Measurements from ENCODE around the gene AMPD3. TPM values are rescaled to one million over a fixed set of nuclear protein-coding genes. Genes with fewer than 3 reads are reported as not detected.
A peak's percentile ranks its signal among the peaks of the same experiment; 100 is the strongest.

AMPD3 gene
- total RNA-seq, 1 donor from 2014 or later = 4.4 TPM

DNA sequence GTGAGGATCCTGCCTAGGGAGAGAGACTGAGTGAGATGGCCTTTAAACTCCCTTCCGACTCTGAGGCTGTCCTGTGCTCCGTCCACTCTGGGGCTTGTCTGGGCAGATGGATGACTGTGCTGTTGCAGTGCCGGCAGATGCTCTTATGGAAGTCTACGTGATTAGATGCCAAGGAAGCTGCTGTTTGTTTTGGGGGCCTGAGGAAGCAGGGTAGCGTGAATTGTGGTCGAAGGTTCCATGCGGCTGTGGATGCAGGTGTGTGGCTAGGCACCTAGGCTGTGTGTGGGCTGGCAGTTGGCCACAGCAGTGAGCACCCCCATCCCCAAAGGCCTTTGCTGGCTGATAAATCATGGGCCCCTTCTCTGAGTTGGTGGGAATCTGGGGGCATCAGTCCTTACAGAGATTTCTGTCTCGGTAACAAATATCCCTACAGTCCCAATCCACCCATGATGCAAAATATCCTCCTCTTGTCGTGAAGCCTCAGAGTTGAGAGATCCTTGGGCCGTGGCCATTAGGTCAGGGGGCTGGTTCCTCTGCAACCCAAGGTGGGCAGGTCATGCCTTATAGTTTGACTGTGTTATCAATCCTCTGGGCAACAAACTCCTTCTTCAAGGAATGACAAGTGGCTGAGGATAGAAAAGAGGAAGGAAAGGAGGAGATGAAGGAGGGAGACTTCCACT, 31.2 kb downstream of the AMPD3 start:
- no peak for DNase-seq (ENCODE audit: low read depth)

DNA sequence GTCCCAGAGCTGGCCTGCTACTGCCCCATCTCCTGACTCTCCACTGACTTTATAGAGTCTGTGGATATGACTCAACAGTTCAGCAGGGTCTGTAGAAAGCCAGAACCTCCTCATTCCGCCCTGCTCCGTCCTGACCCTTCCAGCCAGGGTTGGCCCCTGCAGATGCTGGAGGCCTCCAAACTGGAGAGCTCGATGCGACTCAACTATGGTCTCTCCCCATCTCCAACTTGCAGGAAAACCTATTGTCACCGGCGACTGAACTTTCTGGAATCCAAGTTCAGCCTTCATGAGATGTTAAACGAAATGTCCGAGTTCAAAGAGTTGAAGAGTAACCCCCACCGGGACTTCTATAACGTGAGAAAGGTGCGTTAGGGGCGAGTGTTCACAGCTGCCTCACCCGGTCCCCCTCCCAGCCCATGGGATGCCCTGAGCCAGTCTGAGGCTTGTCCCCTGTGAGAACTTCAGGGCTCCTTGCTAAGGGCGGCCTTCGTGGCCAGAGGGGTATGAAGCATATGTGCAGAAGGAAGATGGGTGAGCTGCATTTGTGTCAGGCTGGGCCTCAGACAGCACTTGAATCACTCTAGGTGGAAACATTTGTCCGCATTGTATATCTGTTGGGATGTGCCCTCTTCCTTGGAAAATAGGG, 32.1 kb downstream of the AMPD3 start:
- DNase-seq (ENCODE audit: low read depth) = no peak

DNA sequence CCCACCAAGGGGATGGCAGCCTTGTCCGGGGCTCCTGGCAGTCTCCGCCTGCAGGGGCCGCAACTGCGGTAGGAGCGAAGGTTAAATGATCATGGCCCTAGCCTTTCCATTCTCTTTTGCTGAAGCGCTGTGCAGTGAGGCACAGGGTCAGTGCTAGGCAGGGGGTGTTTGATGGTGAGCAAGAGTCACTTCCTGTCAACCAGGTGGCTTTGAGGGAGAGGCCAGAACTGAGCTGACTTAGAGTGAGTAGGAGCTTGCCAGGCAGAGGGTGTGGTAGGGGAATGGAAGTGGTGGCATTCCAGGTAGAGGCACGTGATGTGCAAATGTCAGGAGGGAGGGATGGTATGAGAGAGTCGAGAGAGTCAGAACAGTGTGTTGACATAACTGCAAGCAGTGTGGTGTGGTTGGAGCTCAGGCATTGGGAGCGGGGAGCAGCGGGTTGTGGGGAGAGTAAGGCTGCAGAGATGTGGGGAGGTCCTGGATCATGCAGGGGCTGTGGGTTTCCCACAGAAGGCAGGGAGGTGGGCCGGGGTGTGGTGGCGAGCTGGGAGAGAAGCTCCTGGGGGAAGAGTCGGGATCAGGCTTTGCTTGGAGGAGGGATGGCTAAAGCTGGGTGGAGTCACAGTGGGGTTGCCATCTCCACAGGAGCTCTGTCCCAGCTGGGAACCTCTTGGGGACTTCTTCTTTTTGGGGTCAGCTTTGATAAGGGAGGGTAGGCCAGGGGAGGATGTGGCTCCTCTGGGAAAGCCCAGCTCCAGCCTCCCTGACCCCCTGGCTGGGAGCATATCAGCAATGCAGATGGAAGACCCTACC, 33.3 kb downstream of the AMPD3 start:
- DNase-seq (ENCODE audit: low read depth) = no peak

DNA sequence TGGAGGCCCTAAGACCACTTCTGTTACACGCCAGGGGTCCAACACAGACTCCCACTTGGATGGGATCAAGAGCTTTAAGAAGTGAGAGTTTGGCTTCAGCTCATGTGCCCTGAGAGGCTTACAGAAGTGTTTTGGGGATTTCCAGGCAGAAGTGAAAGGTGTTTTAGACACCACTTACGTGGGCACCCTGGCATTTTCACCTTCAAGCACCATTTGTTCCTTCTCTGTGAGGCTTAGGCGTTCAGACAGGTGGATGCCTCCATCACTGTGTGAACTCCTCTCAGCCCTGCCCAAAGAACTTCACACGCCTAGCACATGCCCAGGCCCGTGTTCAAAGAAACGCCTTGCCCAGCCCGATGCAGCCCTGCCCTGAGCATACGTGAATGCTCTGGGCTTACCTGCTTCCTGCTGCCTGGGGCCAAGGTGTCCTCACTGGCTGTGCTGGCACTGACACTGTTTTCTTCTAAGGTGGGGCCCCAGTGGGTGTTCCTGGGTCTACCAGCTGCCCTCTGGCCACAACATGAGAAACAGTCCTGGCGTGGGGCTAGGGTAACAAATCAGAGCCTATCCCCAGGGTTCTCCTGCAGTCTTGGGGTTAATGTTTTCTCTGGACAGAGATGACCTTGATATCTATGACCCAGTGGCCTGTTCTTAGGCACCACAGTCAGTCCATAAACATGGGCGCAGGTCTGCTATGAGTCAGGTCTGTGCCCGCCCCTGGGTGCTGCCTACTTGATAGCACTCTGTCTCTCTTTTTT, 34.0 kb downstream of the AMPD3 start:
- no peak for DNase-seq (ENCODE audit: low read depth)

DNA sequence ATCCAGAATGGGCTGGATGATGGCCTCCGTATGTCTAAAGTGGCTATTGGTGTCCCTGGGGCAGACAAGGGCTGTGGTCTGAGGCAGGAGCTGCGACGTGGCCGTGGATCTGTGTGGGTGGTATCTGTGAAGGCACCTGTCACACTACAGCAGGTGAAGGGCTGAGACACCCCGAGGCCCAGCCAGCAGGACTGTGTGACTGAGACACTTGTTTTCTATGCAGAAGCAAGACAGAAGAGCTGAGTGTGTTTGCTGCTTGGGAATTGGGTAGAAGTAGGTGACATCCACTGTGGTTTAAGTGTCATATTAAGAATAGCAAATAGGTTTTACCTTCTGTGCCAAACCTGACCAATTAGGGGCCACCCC, 35.0 kb downstream of the AMPD3 start:
- peak; percentile 70 for DNase-seq (ENCODE audit: low read depth)

DNA sequence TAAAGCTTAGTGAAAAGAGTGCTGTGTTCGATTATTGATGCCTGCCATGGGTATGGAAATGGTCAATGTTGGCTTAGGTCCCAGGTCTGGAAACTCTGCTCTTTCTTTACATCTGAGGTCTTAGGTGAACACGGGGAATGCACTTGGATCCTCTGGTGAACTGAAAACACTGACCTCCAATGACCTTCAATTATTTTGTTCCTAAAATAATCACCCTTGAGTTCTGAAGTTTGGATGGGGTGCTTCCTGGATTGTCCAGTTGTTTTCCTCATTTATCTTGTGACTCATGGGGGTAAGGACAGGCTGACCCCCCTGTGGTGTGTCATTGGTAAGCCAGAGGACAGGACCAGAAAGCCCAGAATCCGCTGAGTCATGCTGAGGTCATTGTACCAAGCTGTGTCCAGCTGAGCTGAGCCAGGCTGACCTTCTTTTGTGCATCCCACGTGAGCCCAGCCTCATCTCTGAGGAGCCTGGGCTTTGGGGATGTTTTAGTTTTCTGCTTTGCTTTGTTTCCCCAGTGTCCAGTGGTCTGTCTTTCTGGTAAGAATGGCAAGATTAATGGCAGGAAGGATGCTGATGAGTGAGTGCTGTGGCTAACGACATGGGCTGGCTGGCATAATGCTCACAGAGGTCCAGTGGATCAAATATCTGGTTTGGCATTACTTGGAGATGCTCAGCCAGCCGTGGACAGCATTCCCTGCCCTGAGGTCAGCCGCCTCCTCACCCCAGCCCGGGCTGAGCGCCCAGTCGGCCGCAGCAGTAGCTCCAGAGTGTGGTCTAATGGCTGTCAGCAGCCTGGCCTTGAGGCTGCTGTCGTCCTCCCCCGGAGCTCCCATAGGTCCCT, 35.6 kb downstream of the AMPD3 start:
- DNase-seq (ENCODE audit: low read depth) = peak; percentile 99

DNA sequence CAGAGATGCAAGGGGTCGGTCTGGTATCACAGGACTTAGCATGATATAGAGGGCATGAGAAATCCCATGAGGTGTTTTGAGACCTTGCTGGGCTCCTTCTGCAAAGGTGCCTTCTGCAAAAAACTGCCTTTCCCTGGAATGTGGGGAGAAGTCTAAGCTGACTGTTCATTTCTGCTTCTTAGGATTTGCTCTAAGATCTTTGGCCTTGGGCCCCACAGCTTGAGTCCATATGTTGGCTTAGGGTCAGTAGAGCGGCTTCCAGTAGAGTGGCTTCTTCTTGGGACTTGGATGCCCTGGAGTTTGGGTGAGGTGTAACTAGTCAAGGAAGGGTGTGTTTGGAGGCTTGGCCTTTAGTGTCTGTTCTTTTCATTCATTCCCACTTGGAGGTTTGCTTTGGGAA, 37.0 kb downstream of the AMPD3 start:
- DNase-seq (ENCODE audit: low read depth) = no peak

DNA sequence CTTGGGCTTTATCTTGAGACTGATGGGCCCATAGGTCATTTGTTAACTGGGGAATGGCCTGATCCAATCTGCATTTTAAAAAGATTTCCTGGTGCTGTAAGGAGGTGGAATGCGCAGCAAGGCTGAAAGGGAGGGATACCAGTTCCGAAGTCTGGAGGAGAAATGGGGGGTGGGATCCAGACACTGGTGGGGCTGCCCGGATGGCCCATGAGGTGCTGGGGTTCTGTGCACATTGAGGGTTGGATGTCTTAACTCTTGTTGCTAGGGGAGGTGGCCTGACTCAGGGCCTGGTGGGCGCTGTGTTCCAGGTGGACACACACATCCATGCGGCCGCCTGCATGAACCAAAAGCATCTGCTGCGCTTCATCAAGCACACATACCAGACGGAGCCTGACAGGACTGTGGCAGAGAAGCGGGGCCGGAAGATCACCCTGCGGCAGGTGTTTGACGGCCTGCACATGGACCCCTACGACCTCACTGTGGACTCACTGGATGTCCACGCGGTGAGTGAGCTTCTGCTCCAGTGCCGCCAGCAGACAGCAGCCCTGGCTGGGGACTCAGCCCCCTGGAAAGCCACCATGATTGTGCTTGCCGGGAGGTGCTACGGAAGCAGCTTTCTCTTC, 38.1 kb downstream of the AMPD3 start:
- DNase-seq (ENCODE audit: low read depth) = no peak

DNA sequence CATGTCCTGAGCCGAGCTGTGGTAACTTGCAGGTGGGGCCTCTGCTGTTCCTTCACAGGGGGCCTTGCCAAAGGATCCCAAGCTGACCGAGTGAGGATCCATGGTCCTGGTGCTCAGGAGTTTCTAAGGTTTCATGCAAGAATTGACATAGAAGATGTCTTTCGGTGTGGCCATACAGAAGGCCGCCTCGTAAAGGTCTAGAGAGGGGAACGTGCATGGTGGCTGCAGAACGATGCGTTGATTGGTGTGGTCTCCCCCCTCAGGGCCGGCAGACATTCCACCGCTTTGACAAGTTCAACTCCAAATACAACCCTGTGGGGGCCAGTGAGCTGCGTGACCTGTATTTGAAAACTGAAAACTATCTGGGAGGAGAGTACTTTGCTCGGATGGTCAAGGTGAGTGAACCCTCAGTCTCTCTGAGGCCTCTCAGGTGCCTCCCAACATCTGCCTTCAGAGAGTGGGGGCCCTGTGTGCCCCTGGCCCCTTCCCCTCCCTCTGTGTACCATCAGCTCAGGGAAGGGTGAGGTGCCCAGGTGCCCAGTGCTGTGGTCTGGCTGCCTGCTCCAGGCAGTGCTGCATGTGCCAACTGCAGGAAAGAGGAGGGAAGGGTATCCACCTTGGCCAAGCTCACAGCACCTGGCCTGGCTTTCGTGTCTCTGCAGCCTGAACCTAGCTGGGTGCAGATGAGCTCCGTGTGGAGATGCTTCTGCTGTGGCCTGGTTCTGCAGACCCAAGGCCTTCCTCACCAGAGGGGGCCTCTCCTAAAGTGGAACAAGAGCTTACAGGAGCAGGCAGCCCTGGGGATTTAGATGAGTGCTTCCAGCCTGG, 39.8 kb downstream of the AMPD3 start:
- DNase-seq (ENCODE audit: low read depth) = no peak

DNA sequence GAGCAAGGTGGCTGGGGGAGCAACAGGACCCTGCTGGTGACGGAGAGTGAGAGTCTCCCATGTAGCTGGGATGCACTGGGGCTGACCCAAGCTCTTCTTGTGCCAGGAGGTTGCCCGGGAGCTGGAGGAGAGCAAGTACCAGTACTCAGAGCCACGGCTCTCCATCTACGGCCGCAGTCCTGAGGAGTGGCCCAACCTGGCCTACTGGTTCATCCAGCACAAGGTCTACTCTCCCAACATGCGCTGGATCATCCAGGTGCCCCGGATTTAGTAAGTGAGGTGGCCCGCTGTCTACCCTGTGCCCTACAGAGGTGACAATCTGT, 40.4 kb downstream of the AMPD3 start:
- DNase-seq (ENCODE audit: low read depth) = no peak

DNA sequence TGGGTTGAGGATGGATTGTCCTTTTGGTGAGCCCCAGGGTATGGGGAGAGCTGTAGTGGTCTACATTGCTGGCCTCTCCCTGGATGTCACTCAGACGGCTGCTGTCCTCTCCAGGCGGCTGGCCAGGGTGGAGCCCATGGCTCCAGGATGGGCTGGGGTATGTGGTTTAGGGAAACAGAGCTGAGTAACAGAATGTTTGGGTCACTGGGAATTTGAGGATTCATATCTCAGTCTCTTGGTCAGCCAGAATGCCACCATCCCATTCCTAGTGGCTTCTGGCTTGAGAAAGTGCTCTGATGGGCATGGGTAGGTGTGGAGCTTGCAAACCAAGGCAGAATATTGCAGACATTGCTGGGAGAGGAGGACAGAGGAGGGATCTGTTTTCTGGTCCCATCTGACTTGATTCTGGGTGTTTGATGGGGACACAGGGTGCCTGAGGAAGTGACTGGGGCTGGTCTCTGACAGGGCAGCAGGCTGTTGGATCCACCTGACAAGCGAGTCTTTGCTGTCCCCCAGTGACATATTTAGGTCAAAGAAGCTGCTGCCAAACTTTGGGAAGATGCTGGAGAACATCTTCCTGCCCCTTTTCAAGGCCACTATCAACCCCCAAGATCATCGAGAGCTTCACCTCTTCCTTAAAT, 41.4 kb downstream of the AMPD3 start:
- DNase-seq (ENCODE audit: low read depth) = peak; percentile 88

DNA sequence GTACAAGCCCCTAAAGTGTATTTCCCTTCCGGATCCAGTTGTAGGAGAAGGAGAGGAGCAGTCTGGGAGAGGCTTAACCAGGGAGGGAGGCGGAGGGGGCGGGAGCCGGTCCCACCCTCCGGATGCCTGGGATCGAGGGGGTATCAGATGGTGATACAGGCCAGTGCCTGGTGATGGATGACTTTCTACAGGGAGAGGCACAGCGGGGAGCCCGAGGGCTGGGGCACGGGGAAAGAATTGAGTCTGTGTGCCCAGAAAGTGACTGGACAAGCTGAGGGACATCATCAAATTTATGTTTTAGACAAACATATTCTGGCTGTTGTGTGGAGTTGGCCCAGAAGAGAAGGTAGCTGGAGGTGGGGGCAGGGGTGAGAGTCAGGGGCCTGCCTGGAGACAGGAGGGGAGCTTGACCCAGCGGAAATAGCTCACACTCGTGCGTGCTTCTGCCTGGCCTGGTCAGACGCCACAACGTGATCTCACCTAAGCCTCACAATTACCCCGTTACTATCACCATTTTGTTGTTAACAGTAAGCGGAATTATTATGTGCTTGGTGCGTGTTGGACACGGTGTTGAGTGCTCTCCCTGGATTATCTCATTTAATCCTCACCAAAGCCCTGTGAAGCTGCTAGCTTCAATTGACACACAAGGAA, 42.4 kb downstream of the AMPD3 start:
- no peak for DNase-seq (ENCODE audit: low read depth)

DNA sequence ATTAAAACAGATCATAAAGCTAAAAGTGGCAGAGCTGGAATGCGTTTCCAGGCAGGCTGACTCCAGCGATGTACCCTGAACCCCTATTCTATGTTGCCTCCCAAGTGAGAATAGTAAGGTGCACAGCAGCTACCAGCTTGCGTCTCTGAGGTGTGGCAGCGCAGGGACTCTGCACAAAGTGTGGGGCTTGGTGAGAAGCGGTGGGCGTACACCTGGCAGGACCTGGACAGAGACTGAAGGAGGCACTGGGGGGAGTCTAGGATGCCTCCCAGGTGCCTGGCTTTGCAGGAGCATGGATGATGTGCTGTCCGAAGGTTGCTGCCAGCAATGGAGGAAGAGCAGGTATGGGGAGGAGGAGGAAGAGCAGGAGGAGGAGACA, 42.9 kb downstream of the AMPD3 start:
- DNase-seq (ENCODE audit: low read depth) = no peak

DNA sequence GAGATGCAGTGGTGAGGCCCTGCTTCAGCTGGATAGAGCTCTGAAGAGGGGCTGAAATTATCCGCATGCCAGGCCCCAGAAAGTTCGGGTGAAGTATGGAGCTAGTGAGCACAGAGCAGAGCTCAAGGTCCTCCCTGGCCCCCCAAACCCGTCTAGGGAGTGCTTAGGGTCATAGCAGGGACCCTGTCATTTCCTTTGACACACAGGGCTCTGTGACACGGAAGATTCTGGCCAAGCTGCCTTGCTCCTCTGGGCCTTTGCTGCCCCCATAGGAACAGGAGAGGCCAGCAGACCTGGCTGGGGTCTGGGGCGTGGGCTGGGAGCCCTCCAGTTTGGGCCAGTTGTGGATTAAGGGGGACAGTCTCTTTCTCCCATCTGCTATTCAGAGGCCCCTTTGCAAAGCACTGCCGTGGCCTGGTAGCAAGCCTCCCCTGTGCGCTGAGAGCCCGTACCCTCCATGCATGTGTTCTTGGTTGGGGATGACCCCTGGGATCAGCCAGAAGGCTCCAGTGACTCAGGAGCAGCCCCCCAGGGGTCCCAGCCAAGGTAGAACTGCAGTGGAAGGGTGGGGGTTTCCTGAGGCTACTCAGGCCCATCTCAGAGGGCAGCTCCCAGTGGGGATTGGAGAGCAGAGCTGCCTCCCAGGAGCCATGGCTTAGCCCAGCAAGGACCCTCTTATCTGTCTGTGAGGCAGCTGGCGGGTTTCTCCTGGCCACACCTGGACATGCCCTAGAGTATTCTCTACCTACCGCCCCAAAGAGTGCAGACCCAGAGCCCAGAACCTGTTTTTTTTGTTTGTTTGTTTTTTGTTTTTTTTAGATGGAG, 43.6 kb downstream of the AMPD3 start:
- DNase-seq (ENCODE audit: low read depth) = no peak

DNA sequence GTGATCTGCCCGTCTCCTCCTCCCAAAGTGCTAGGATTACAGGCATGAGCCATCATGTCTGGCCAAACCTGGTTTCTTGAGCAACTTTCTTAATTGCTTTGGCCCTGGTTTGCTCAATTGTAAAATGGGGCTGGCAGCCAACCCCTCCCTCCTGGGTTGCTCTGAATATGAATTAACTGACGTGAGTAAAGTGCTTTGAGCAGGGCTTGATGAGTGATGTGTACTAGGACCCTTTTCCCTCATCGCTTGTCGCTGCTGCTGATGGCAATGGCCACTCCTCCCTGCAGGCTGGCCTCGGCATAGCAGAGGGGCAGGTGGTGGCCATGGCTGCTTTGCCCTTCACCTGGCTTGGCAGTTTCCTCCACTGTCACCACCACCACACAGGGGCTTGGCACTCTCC, 44.4 kb downstream of the AMPD3 start:
- no peak for DNase-seq (ENCODE audit: low read depth)

DNA sequence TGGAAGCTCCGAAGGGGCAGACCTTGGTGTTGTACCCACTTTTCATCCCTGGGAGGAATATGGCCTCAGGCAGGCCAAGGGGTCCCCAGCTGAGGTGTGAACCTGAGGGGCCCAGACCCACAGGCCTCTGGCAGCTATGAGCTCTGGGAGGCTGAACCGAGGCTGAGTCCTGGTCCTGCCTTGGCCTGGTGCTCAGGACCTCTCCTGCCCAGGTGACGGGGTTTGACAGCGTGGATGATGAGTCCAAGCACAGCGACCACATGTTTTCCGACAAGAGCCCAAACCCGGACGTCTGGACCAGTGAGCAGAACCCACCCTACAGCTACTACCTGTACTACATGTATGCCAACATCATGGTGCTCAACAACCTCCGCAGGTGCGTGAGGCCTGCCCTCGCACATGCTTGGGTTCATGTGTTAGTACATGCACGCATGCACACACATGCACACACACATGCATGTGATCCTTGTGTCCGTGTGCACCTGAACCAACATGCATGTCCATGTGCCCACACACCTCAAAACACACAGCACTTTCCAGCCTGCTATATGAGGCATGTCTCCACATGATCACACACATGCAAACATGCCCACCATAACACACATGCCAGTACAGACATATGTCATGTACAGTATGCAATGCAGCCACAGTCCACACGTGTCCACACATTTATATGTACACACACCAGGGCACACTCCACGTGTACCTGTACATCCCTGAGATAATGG, 45.0 kb downstream of the AMPD3 start:
- no peak for DNase-seq (ENCODE audit: low read depth)

Data from myocyte (in vitro differentiated cells).